ENCODE results near the gene ARSK.
"Not testable (repeated sequence)": the region's sequence is repeated elsewhere in the genome, so short reads cannot be mapped to it uniquely, and the experiment has no call there.

Gene ARSK

GRCh38 chr5:95633671-95634070 is 78.8 kb downstream of the ARSK start:
- Histone ChIP-seq H3K4me1 (ENCODE audit: insufficient read depth, low read length) (no peaks in the 10 kb centered on the region), H3K36me3 (ENCODE audit: insufficient read depth, low read length) (no peaks in the 10 kb centered on the region), H3K9ac (ENCODE audit: low read depth, low read length) (no peak overlapping the region), H3K27me3 (ENCODE audit: insufficient read depth, low read length) (no peaks in the 10 kb centered on the region), H3K9me3 (ENCODE audit: insufficient read depth, low read depth, low read length) (peaks cover 5% of the 10 kb centered on the region), H3K27ac (ENCODE audit: low read depth, low read length) (no peak overlapping the region), H3K4me3 (ENCODE audit: low read length) (no peak overlapping the region)
- WGBS: over 99% methylated on average over 3 of the region's 3 CpGs

- H3K27me3 ChIP-seq (ENCODE audit: insufficient read depth, low read length): no peaks in the 10 kb centered on the region
- H3K27ac ChIP-seq (ENCODE audit: low read depth, low read length): no peak overlapping the region
- 89% methylated on average over 3 of the region's 3 CpGs for WGBS
- no peaks in the 10 kb centered on the region for H3K36me3 ChIP-seq (ENCODE audit: insufficient read depth, low read length)
- H3K4me1 ChIP-seq (ENCODE audit: insufficient read depth, low read length): no peaks in the 10 kb centered on the region
- peaks cover under 1% of the 10 kb centered on the region; the same call in 1 of the 2 replicates for H3K9me3 ChIP-seq (ENCODE audit: insufficient read depth, low read depth, low read length)
- H3K9ac ChIP-seq (ENCODE audit: low read depth, low read length): no peak overlapping the region
- H3K4me3 ChIP-seq (ENCODE audit: low read length): no peak overlapping the region
These were observed 79.2 kb downstream of the ARSK start for GRCh38 chr5:95634081-95634480.

- Histone ChIP-seq H3K4me1 (ENCODE audit: insufficient read depth, low read length) (no peaks in the 10 kb centered on the region), H3K9ac (ENCODE audit: low read depth, low read length) (no peak overlapping the region), H3K9me3 (ENCODE audit: insufficient read depth, low read depth, low read length) (no peaks in the 10 kb centered on the region), H3K4me3 (ENCODE audit: low read length) (no peak overlapping the region), H3K36me3 (ENCODE audit: insufficient read depth, low read length) (no peaks in the 10 kb centered on the region), H3K27ac (ENCODE audit: low read depth, low read length) (no peak overlapping the region), H3K27me3 (ENCODE audit: insufficient read depth, low read length) (no peaks in the 10 kb centered on the region)
- WGBS: 92% methylated on average over 3 of the region's 3 CpGs
These were observed 83.7 kb downstream of the ARSK start for GRCh38 chr5:95638632-95639031.

GRCh38 chr5:95641741-95642220 is 86.9 kb downstream of the ARSK start:
- WGBS: 94% methylated on average over 5 of the region's 5 CpGs
- Histone ChIP-seq H3K9ac (ENCODE audit: low read depth, low read length) (no peak overlapping the region), H3K4me3 (ENCODE audit: low read length) (no peak overlapping the region), H3K36me3 (ENCODE audit: insufficient read depth, low read length) (no peaks in the 10 kb centered on the region), H3K9me3 (ENCODE audit: insufficient read depth, low read depth, low read length) (no peaks in the 10 kb centered on the region), H3K27ac (ENCODE audit: low read depth, low read length) (no peak overlapping the region), H3K4me1 (ENCODE audit: insufficient read depth, low read length) (no peaks in the 10 kb centered on the region), H3K27me3 (ENCODE audit: insufficient read depth, low read length) (no peaks in the 10 kb centered on the region)

GRCh38 chr5:95643152-95643551 is 88.3 kb downstream of the ARSK start:
- no peak overlapping the region for H3K27ac ChIP-seq (ENCODE audit: low read depth, low read length)
- no peaks in the 10 kb centered on the region for H3K27me3 ChIP-seq (ENCODE audit: insufficient read depth, low read length)
- H3K4me1 ChIP-seq (ENCODE audit: insufficient read depth, low read length): peaks cover 6% of the 10 kb centered on the region; the same call in 1 of the 2 replicates
- H3K9me3 ChIP-seq (ENCODE audit: insufficient read depth, low read depth, low read length): no peaks in the 10 kb centered on the region
- no peak overlapping the region for H3K4me3 ChIP-seq (ENCODE audit: low read length)
- WGBS: 95% methylated on average over 7 of the region's 7 CpGs
- no peak overlapping the region for H3K9ac ChIP-seq (ENCODE audit: low read depth, low read length)
- no peaks in the 10 kb centered on the region for H3K36me3 ChIP-seq (ENCODE audit: insufficient read depth, low read length)

GRCh38 chr5:95644351-95645042 is 89.6 kb downstream of the ARSK start:
- no peaks in the 10 kb centered on the region for H3K36me3 ChIP-seq (ENCODE audit: insufficient read depth, low read length)
- H3K9me3 ChIP-seq (ENCODE audit: insufficient read depth, low read depth, low read length): no peaks in the 10 kb centered on the region
- H3K4me3 ChIP-seq (ENCODE audit: low read length): no peak overlapping the region
- H3K4me1 ChIP-seq (ENCODE audit: insufficient read depth, low read length): peaks cover 6% of the 10 kb centered on the region; the same call in 1 of the 2 replicates
- WGBS: 39% methylated on average over 4 of the region's 4 CpGs
- H3K9ac ChIP-seq (ENCODE audit: low read depth, low read length): no peak overlapping the region
- H3K27ac ChIP-seq (ENCODE audit: low read depth, low read length): no peak overlapping the region
- no peaks in the 10 kb centered on the region for H3K27me3 ChIP-seq (ENCODE audit: insufficient read depth, low read length)

GRCh38 chr5:95646226-95646568 is 91.3 kb downstream of the ARSK start:
- not testable (repeated sequence) for H3K27ac ChIP-seq (ENCODE audit: low read depth, low read length)

GRCh38 chr5:95646569-95647431 is 91.9 kb downstream of the ARSK start, which contains the start of gene RFESD:
TSS of gene RFESD (plus strand) at chr5:95646777. CDS start at chr5:95652272, 5,495 bp downstream.
- 10% methylated on average over 60 of the region's 60 CpGs for WGBS
- peaks cover 6% of the 10 kb centered on the region; the same call in 1 of the 2 replicates for H3K4me1 ChIP-seq (ENCODE audit: insufficient read depth, low read length)
- H3K9ac ChIP-seq (ENCODE audit: low read depth, low read length): peak within 1 kb of the TSS; percentile 72
- peak within 1 kb of the TSS; percentile 65 for H3K4me3 ChIP-seq (ENCODE audit: low read length)
- no peaks in the 10 kb centered on the region for H3K27me3 ChIP-seq (ENCODE audit: insufficient read depth, low read length)
- no peaks in the 10 kb centered on the region for H3K9me3 ChIP-seq (ENCODE audit: insufficient read depth, low read depth, low read length)
- peak within 1 kb of the TSS; percentile 63; the same call in 1 of the 2 replicates for H3K27ac ChIP-seq (ENCODE audit: low read depth, low read length)
- H3K36me3 ChIP-seq (ENCODE audit: insufficient read depth, low read length): no peaks in the 10 kb centered on the region

More at GRCh38 chr5:95646226-95646568, 91.3 kb downstream of the ARSK start:
- not testable (repeated sequence) for H3K36me3 ChIP-seq (ENCODE audit: insufficient read depth, low read length); H3K27me3 ChIP-seq (ENCODE audit: insufficient read depth, low read length); H3K9me3 ChIP-seq (ENCODE audit: insufficient read depth, low read depth, low read length); H3K9ac ChIP-seq (ENCODE audit: low read depth, low read length); H3K4me1 ChIP-seq (ENCODE audit: insufficient read depth, low read length)
- H3K4me3 ChIP-seq (ENCODE audit: low read length): peak overlapping the region; percentile 65
- WGBS: 94% methylated on average over 17 of the region's 17 CpGs

GRCh38 chr5:95647886-95648860 is 93.3 kb downstream of the ARSK start:
- 96% methylated on average over 10 of the region's 12 CpGs for WGBS
- Histone ChIP-seq H3K27ac (ENCODE audit: low read depth, low read length) (no peak overlapping the region), H3K9ac (ENCODE audit: low read depth, low read length) (no peak overlapping the region), H3K27me3 (ENCODE audit: insufficient read depth, low read length) (no peaks in the 10 kb centered on the region), H3K4me1 (ENCODE audit: insufficient read depth, low read length) (peaks cover 6% of the 10 kb centered on the region; the same call in 1 of the 2 replicates), H3K36me3 (ENCODE audit: insufficient read depth, low read length) (no peaks in the 10 kb centered on the region), H3K9me3 (ENCODE audit: insufficient read depth, low read depth, low read length) (no peaks in the 10 kb centered on the region), H3K4me3 (ENCODE audit: low read length) (no peak overlapping the region)

GRCh38 chr5:95649274-95649673 is 94.4 kb downstream of the ARSK start:
- Histone ChIP-seq H3K9ac (ENCODE audit: low read depth, low read length) (no peak overlapping the region), H3K4me1 (ENCODE audit: insufficient read depth, low read length) (peaks cover 6% of the 10 kb centered on the region; the same call in 1 of the 2 replicates), H3K27ac (ENCODE audit: low read depth, low read length) (no peak overlapping the region), H3K4me3 (ENCODE audit: low read length) (no peak overlapping the region), H3K9me3 (ENCODE audit: insufficient read depth, low read depth, low read length) (no peaks in the 10 kb centered on the region), H3K36me3 (ENCODE audit: insufficient read depth, low read length) (no peaks in the 10 kb centered on the region), H3K27me3 (ENCODE audit: insufficient read depth, low read length) (no peaks in the 10 kb centered on the region)

Data from HUES64 (cell line).